Measurements from ENCODE around the gene BDP1.
"Not testable (repeated sequence)": the region's sequence is repeated elsewhere in the genome, so short reads cannot be mapped to it uniquely, and the experiment has no call there.

DNA sequence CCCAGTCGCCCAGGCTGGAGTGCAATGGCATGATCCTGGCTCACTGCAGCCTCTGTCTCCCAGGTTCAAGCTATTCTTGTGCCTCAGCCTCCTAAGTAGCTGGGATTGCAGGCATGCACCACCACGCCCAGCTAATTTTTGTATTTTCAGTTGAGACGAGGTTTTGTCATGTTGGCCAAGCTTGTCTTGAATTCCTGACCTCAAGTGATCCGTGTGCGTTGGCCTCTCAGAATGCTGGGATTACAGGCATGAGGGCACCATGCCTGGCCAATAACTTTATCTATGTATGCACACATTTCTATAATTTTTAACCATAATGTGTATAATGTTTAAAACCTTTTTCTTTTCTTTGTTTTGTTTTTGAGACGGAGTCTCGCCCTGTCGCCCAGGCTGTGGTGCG, 43.3 kb downstream of the BDP1 start:
- TF ChIP-seq, protein P1, sequence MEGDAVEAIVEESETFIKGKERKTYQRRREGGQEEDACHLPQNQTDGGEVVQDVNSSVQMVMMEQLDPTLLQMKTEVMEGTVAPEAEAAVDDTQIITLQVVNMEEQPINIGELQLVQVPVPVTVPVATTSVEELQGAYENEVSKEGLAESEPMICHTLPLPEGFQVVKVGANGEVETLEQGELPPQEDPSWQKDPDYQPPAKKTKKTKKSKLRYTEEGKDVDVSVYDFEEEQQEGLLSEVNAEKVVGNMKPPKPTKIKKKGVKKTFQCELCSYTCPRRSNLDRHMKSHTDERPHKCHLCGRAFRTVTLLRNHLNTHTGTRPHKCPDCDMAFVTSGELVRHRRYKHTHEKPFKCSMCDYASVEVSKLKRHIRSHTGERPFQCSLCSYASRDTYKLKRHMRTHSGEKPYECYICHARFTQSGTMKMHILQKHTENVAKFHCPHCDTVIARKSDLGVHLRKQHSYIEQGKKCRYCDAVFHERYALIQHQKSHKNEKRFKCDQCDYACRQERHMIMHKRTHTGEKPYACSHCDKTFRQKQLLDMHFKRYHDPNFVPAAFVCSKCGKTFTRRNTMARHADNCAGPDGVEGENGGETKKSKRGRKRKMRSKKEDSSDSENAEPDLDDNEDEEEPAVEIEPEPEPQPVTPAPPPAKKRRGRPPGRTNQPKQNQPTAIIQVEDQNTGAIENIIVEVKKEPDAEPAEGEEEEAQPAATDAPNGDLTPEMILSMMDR (IDR thresholded peaks at IDR 0.05; ENCODE audit: insufficient read depth, low read length, poor library complexity, severe bottlenecking) = not testable (repeated sequence)
- not testable (repeated sequence) for TF ChIP-seq EZH2phosphoT487 (conservative IDR thresholded peaks at IDR 0.05; ENCODE audit: low read length)
